ENCODE measurements around the gene TMEM185B. TPM values are rescaled to one million over a fixed set of nuclear protein-coding genes. Genes with fewer than 3 reads are reported as not detected.

TMEM185B gene
- total and polyA plus RNA-seq, 10 of the 15 experiments (the other 5 are each of a cell fraction or from before 2014, with no cell fraction given), result 2.4 to 20.9 (median 14.5) TPM

DNA sequence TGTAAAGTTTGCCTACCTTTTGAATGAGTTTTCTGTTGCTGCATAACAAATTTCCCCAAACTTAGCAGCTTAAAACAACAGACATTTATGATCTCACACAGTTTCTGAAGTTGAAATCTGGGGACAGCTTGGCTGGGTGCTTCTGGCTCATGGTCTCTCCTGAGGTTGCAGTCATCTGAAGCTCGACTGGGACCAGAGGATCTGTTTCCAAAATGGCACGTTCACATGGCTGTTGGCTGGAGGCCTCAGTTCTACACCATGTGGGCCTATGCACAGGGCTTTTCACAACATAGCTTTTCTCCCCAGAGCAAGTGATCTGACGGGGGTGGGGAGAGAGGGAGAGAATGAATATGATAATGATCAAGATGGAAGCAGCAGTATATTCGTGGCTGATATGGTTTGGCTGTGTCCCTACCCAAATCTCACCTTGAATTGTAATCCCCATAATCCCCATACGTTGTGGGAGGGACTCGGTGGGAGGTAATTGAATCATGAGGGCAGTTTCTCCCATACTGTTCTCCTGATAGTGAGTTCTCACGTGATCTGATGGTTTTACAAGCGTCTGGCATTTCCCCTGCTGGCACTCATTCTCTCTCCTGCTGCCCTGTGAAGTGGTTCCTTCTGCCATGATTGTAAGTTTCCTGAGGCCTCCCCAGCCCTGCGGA lies 32.9 kb upstream of the TMEM185B start:
- Histone ChIP-seq H2AFZ (ENCODE audit: control insufficient read depth, low read depth, low read length) (no peak overlapping the region), H3K27ac (ENCODE audit: control insufficient read depth, insufficient read depth) (peak overlapping the region; percentile 8; the same call in 1 of the 2 replicates), H3K4me2 (ENCODE audit: control insufficient read depth, insufficient read depth) (peak overlapping the region; percentile 12), H3K27me3 (replicated peaks in 1 of 2; ENCODE audit: control insufficient read depth in 2 of 2, insufficient read depth in 2 of 2, low read length in 1 of 2) (no peaks in the 10 kb centered on the region), H3K4me1 (ENCODE audit: control insufficient read depth, insufficient read depth, low read length) (peaks cover 6% of the 10 kb centered on the region), H3K9ac (ENCODE audit: control insufficient read depth, insufficient read depth, low read length) (no peak overlapping the region), H3K4me3 (peak overlapping the region; percentile 15; the same call in 1 of the 2 replicates), H3K9me3 (replicated peaks; ENCODE audit: control insufficient read depth, insufficient read depth, low read length) (peaks cover 6% of the 10 kb centered on the region; the same call in 2 of the 3 replicates), H4K20me1 (ENCODE audit: control insufficient read depth, insufficient read depth) (no peaks in the 10 kb centered on the region), H3K79me2 (ENCODE audit: control insufficient read depth, insufficient read depth, low read length) (peaks cover 45% of the 10 kb centered on the region), H3K36me3 (ENCODE audit: control insufficient read depth in 2 of 2, insufficient read depth in 2 of 2, low read length in 1 of 2) (no peaks in the 10 kb centered on the region)
- ATAC-seq (no peak), DNase-seq (ENCODE audit: low read depth, low spot score) (no peak), FAIRE-seq (peak; percentile 35)
- TF ChIP-seq HDAC2 (IDR thresholded peaks at IDR 0.05), result no peak
- TF ChIP-seq ZBTB33 (IDR thresholded peaks at IDR 0.05), result peak; percentile 36; the same call in 1 of the 2 replicates
- 85% methylated on average over 9 of the region's 9 CpGs for WGBS (ENCODE audit: insufficient coverage, insufficient replicate concordance, low lambda C conversion rate, missing lambda C conversion rate)
- SMC1A ChIA-PET (ENCODE audit: uncharacterized antibody, unreplicated experiment), result interaction anchor here (0.8 to 3.1 kb wide), 11 partner anchors 8 to 57 kb away, joined by 3 to 25 read pairs (median 4); no protein-coding TSS in a partner anchor
- in situ Hi-C loops (cut with MboI) (no loop called here), intact Hi-C loops (cut with micrococcal nuclease; ENCODE audit: unreplicated experiment) (no loop called here)
- CTCF ChIA-PET, result interaction anchor here (0.6 to 2.2 kb wide), 7 partner anchors 9 to 249 kb away, joined by 3 to 11 read pairs (median 7); no protein-coding TSS in a partner anchor
- POLR2A ChIA-PET, result interaction anchor here (0.8 to 1.7 kb wide), 4 partner anchors 13 to 46 kb away, joined by 3 to 7 read pairs (median 4); no protein-coding TSS in a partner anchor
- TSS peak; percentile 37 for BruUV-seq (replicated peaks)
- RAD21 ChIA-PET (ENCODE audit: unreplicated experiment), result interaction anchor here (1.3 to 2.4 kb wide), 4 partner anchors 24 to 56 kb away, joined by 4 to 16 read pairs (median 6); no protein-coding TSS in a partner anchor

Measured in GM12878 (cell line).